Kidney (tissue), 14 donors: ENCODE measurements around the gene NENF. TPM values are rescaled to one million over a fixed set of nuclear protein-coding genes. Genes with fewer than 3 reads are reported as not detected.

ENCODE experiments used
- DNase-seq, 5 donors: peaks; one replicate each; pipeline ENCODE4 v3.0.0-alpha.2; 2013 to 2020
- FAIRE-seq: peaks from 2 replicates; lab custom pipeline; 2012; peaks lifted over from hg19 to GRCh38; lab: Jason Lieb, UNC
- H3K27ac ChIP-seq, 2 donors: one replicate each; pipeline ENCODE4 v1.7.0; 2013; ENCODE audit warnings: low read depth in 2 of 2, low read length in 2 of 2, inconsistent platforms in 1 of 2
- H3K27me3 ChIP-seq: one replicate; pipeline ENCODE4 v1.7.1; 2013; ENCODE audit warnings: low read length, inconsistent platforms; ENCODE audit not compliant: control insufficient read depth, insufficient read depth
- H3K36me3 ChIP-seq, 3 donors: one replicate each; pipeline versions ENCODE4 v1.7.0 to v1.7.1; 2013; ENCODE audit warnings: low read length in 3 of 3, control low read depth in 1 of 3, inconsistent platforms in 1 of 3; ENCODE audit not compliant: insufficient read depth in 3 of 3, control insufficient read depth in 2 of 3
- H3K4me1 ChIP-seq, 3 donors: one replicate each; pipeline versions ENCODE4 v1.7.0 to v1.7.1; 2013; ENCODE audit warnings: low read length in 3 of 3, inconsistent platforms in 1 of 3, low read depth in 1 of 3; ENCODE audit not compliant: control insufficient read depth in 2 of 3, insufficient read depth in 2 of 3
- H3K4me3 ChIP-seq, 3 donors: one replicate each; pipeline versions ENCODE4 v1.7.0 to v1.8.1; 2013; ENCODE audit warnings: low read length in 3 of 3, control low read depth in 1 of 3, inconsistent platforms in 1 of 3
- H3K9ac ChIP-seq, 3 donors: one replicate each; pipeline versions ENCODE4 v1.7.0 to v1.7.1; 2013; ENCODE audit warnings: low read length in 3 of 3, control low read depth in 1 of 3, inconsistent platforms in 1 of 3
- H3K9me3 ChIP-seq, 3 donors: one replicate each; pipeline versions ENCODE4 v1.7.0 to v1.7.1; 2013; ENCODE audit warnings: low read length in 3 of 3, control low read depth in 1 of 3, inconsistent platforms in 1 of 3; ENCODE audit not compliant: control insufficient read depth in 2 of 3, insufficient read depth in 1 of 3
- CTCF ChIP-seq: IDR thresholded peaks from 3 replicates; pipeline ENCODE4 v1.5.1; 2012; ENCODE audit warnings: mild to moderate bottlenecking, moderate library complexity, borderline replicate concordance; ENCODE audit not compliant: insufficient read depth; ENCODE audit errors: extremely low read depth
- intact Hi-C: fragments of 100-400 bp; cut with DNase I; formaldehyde crosslinking; loops from one replicate; pipeline ENCODE4 v1.11.1; 2022
- polyA plus RNA-seq: library from polyadenylated mRNA; stranded (reverse); fragments of 350-450 nt; fragmentation: Illumina TruSeq; extraction: RNeasy Lipid Tissue Mini Kit (QIAGEN cat#74804); gene quantifications from one replicate; pipeline ENCODE4 v1.2.3, GENCODE V29; 2014; ENCODE audit warnings: low read depth, low replicate concordance; ENCODE audit not compliant: insufficient read depth
- total RNA-seq: library from RNA; stranded (reverse); fragmentation: NEBNext Ultra II Directional; extraction: Animal tissue kit (Norgen Biotek cat#: 25700); gene quantifications from one replicate; pipeline ENCODE4 v1.2.1, GENCODE V29; 2021
- donor health status: control.
- donor health status: control.
- donor health status: control.
- donor health status: control.
- donor health status: control.
- donor health status: DM: yes; HTN: yes; CAD: no.
- donor health status: Normal renal cell carcinoma (clear cell type).

The NENF gene
- total and polyA plus RNA-seq, 2 donors from 2014 or later, result 63.0 to 210 TPM

DNA sequence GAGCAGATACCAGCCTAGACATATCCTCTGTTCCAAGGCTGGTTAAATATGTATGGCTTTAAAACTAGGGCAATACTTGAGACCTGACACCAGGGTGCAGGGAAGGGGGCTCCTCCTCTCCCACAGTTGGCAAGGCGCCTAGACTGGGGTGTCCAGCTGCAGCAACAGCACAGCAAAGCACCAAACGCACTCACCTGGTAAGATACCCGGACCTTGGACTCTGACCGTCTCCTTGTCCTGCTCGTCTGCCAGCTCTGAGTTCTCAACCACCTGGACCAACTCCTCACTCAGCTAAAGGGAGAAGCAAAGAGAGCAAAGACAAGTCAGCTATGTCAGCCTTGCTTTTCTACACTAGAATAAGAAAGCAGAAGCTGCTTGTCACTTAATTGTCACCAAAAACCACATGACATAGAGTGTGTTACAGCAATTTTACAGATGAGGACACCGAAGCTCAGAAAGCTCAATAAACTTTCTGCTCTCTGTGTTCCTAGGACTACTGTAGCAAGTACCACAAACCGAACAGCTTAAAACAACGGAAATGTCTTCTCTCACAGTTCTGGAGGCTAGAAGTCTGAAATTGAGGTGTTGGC lies 22.4 kb upstream of the NENF start:
- no peaks in the 10 kb centered on the region for H3K9me3 ChIP-seq
- H3K27me3 ChIP-seq, result no peaks in the 10 kb centered on the region
- no peak overlapping the region for H3K9ac ChIP-seq
- peaks cover 4 to 7% (median 4%) of the 10 kb centered on the region in 3 donors for H3K36me3 ChIP-seq
- H3K27ac ChIP-seq, result peak overlapping the region; percentile 68 to 71
- intact Hi-C loops, result no loop called here
- DNase-seq (no peak), FAIRE-seq (no peak)
- no peak overlapping the region for H3K4me3 ChIP-seq
- peaks cover 0 to 18% (median 17%) of the 10 kb centered on the region in 3 donors for H3K4me1 ChIP-seq
- TF ChIP-seq CTCF, result no peak

DNA sequence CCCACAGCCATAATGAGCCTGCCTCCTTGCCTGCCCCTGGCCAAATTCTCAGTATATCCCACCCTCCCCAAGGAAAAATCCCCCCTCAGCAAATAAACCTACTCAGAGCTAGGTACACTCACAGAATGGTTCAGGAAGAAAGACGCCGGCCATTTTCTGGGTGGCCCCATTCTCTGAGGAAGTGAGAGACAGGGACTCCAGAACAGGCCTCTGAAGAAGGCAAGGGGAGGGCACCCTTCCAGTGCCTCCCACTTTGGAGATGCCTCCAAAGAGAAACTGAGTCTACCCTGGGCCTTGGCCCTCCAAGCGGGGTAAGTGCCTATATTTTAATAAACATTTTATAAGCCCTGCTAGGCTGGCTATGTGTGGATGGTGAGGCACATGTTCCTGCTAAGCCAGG lies 20.3 kb upstream of the NENF start:
- no peak for TF ChIP-seq CTCF
- FAIRE-seq (no peak), DNase-seq (no peak)
- no peak overlapping the region for H3K9ac ChIP-seq
- peaks cover 0 to 18% (median 17%) of the 10 kb centered on the region in 3 donors for H3K4me1 ChIP-seq
- H3K27me3 ChIP-seq, result no peaks in the 10 kb centered on the region
- no peaks in the 10 kb centered on the region for H3K9me3 ChIP-seq
- intact Hi-C loops, result no loop called here
- H3K27ac ChIP-seq, result no peak overlapping the region
- peaks cover 2 to 7% (median 4%) of the 10 kb centered on the region in 3 donors for H3K36me3 ChIP-seq
- H3K4me3 ChIP-seq, result no peak overlapping the region

GRCh38 chr1:212413902-212414327 lies 18.8 kb upstream of the NENF start:
- TF ChIP-seq CTCF, result no peak
- Histone ChIP-seq H3K9me3 (no peaks in the 10 kb centered on the region), H3K27me3 (no peaks in the 10 kb centered on the region), H3K36me3 (peaks cover 2 to 7% (median 4%) of the 10 kb centered on the region in 3 donors), H3K9ac (peak overlapping the region in 1 of 3 donors; percentile 47), H3K27ac (no peak overlapping the region), H3K4me1 (peaks cover 0 to 18% (median 17%) of the 10 kb centered on the region in 3 donors), H3K4me3 (peak overlapping the region; percentile 48 to 77 (median 76))
- DNase-seq (peak in 4 of 5 donors; percentile 28 to 63 (median 46)), FAIRE-seq (no peak)
- intact Hi-C loops, result no loop called here
